ENCODE data around the gene CA6.
"Not testable (repeated sequence)": the region's sequence is repeated elsewhere in the genome, so short reads cannot be mapped to it uniquely, and the experiment has no call there.

The CA6 gene

DNA sequence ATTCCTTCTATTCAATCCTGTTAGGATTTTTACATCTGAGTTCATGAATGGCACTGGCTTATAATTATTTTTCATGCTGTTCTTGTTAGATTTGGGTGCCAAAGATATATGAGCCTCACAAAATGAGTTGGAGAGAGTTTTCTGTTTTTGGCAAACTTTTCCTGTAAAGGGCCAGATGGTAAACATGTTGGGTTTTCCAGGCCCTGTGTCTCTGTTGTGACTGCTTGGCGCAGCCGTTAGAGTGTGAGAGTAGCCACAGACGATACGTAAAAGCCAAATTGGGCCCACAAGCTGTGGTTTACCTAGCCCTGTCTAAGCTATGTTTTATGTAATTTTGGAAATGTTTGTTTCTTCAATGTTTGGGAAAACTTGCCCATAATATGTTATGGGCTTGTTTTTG is 15.6 kb upstream of the CA6 start:
- no peak for DNase-seq

DNA sequence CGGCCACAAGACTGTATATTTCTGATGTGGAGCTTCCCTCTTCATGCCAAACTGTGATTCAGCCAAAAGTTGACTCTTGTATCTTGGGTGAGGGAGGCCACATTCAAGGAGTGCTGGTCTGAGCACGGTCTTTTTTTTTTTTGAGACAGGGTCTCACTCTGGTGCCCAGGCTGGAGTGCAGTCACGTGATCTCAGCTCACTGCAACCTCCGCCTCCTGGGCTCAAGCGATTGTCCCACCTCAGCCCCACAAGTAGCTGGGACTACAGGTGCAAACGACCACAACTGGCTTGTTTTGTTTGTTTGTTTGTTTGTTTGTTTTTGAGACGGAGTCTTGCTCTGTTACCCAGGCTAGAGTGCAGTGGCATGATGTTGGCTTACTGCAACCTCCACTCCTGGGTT is 8.6 kb upstream of the CA6 start:
- not testable (repeated sequence) for DNase-seq

DNA sequence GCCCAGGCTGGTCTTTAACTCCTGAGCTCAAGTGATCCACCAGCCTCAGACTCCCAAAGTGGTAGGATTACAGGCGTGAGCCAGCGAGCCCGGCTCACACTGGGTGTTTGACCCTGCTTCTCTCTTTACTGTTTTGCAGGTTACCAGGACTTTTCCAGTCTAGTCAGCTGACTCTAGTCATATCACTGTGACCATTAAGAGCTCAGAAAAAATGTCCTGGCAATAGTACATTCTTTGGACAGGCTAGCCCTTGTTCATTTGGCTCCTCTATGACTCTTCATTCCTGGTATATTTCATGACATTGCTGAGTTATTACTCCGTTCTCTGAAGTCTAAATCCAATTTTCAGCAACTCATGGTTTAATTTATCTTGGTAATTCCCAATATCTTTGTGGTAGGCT is 8.0 kb upstream of the CA6 start:
- DNase-seq, result no peak

DNA sequence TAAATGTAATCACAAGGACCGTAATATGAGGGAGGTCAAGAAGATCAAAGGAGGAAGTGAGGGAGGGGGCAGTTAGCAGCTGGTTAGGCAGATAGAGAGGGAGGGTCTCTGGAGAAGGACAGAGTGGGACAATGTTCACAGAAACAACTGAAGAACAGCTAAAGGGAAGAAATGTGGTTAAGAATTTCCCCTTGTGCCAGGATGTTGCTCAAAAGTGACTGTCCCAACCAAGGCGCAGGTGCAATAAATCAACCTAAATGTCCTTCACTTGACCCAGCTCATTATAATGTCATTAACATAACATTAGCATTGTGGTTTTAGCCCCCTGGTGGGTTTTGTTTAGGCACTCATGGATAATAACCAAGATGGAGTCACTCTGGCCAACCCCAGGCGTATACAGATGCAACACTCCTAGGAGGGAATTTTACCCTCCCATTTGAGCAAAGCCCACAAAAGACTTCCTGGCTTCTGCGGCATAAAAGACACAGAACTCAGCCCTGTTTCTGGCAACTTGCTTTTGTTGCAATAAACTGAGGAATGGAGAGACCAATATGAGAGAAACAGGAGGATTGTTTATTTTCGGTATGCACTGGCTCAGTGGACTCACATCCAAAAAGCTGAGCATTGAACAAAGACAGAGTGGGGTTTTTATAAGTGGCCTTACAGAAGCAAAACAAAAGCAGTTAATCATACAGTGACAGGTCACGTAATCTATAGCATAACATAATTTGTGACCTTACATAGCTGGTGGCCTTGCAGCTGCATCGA is 7.3 kb upstream of the CA6 start:
- DNase-seq, result no peak

DNA sequence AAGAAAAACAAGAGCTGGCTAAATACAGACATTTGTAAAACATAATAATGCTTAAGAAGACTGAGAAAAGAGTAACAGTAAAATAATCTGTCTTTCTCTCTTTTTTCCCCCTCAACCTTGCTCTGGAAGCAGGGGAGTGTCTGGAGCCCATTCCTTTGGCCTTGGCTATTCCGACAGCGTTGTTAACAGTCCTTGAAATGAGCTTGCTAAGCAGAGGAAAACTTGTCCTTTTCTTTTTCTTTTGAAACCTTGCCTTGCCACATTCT is 6.7 kb upstream of the CA6 start:
- no peak for DNase-seq

DNA sequence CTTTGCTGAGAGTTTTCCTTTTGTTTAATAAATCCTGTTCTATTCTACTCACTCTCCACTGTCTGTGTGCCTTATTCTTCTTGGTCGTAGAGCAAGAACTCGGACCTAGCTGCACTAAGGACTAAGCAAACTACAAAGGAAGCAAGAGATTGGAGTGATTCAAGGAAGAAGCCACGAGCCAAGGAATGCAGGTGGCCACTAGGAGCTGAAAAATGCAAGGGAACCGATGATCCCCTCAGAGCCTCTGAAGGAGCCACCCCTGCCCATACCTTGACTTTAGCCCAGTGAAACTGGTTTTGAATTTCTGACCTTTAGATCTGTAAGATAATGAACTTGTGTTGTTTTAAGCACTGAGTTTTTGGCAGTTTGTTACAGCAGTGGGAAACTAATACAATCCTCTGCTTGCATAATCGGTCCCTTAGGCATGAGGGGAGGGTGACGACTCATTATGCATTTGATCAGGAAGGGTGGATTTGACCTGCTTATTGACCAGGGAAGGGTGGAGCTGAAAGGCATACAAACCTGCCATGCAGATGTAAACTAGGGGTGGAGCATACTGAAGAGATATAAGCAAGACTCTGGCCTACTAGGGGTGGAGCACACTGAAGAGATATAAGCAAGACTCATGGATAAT is 6.2 kb upstream of the CA6 start:
- no peak for DNase-seq

DNA sequence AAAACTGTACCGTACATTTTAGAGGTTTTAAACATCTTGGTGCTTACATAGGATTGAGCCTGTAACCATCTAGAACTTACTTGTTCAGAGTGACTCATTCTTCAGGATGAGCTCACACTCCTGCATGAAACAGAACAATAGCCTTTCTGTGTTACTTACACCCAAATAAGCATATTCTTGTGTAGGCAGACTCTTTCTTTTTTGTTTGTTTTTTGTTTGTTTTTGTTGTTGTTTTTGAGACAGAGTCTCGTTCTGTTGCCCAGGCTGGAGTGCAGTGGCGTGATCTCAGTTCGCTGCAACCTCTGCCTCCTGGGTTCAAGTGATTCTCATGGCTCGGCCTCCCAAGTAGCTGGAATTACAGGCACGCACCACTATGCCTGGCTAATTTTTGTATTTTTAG is 3.8 kb upstream of the CA6 start:
- DNase-seq, result no peak

DNA sequence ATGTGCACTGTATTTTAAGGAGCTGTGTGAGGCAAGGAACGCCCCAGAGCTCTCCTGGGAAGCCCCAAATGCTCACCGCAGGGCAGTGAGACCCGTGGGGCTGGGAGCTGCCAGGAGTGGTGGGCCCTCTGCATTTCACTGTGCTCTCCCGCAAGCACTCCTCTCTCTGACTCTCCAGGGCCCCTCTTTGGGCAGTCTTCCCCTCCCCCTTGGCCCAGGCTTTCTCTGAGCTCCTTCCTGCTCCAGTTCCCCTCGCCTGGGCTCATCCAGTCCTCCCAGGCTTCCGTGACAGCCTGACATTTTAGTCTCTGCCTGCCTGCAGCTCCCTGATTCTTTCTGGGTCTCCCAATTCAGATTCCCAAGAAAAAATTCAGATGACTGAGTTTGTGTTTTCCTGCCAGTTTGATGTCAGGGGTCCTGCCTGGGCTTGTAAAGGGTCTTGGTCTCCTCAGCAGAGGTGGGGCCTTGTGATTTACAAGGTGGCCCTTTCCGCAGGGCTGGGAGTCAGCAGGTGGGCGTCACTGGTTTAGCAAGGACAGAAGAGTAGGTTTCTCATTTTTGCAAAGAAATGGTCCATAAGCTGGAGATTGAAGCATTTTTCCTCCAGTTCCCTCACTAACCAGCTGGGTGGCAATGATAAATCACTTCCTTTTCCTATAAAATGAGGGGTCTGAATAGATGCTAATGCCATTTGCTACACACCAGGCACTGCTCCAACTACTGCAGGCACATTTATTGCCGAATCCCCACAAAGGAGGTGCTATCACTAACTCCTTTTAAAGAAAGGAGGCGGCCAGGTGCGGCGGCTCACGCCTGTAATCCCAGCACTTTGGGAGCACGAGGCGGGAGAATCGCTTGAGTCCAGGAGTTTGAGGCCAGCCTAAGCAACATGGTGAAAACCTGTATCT is 1.9 kb upstream of the CA6 start:
- no peak for DNase-seq

DNA sequence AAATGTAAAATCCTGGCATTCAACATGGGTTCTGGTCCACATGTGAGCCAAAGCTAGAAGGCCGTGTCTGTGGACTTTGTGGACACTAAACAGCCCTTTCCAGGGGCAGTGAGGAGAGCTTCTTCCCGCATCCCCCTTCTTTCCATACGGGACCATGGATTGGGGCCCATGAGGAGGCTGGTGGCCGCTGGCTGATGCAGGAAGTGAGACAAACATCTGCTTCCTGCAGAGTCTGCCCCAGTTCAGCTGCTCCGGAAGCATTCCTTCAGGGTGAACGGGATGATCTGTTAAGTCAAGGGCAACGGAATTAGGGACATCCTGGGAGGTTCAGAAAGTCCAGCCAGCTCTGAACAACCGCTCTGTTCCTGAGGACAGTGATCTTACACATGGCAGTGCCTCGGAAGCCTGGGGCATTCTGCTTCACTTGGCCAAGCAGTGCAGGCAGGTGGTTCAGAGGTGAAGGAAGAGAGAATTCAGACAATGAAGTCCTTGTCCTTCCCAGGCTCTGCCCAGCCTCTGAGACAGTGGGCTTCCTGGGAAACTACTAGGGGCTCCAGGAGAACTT is 1.5 kb downstream of the CA6 start:
- no peak for DNase-seq

DNA sequence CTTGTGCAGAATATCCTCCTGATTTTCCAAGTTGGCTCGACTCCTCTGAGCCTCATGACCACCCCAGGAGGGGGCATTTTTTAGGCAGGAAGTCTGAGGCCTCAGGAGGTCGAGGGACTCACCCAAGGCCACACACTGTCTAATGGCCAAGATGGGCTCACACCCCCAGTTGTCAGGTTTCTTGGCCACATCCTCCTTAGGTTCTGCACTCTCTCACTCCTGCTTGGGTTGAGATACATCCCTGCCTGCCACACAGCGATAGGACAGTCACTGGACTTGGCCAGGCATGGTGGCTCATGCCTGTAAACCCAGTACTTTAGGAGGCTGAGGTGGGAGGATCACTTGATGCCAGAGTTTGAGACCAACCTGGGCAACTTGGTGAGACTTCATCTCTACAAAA is 4.6 kb downstream of the CA6 start:
- no peak for DNase-seq

DNA sequence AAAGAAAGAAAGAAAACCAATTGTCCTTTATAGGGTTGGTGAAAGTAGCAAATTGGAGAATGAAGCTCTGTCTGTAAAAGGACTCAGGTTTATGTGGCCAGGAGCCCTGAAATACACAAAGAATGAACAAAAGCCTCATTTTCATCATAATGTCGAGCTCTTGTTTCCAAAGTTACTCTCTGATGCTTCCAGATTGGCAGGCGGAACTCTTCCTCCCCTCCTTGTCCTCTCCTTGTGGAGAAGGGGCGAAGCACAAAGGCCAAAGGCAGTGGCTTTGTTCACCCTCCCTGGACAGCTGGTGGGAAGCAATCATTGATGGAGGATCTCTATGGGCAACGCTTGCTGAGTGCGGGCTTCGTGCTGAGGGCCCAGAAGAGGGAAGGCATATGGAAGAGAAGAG is 5.6 kb downstream of the CA6 start:
- no peak for DNase-seq

DNA sequence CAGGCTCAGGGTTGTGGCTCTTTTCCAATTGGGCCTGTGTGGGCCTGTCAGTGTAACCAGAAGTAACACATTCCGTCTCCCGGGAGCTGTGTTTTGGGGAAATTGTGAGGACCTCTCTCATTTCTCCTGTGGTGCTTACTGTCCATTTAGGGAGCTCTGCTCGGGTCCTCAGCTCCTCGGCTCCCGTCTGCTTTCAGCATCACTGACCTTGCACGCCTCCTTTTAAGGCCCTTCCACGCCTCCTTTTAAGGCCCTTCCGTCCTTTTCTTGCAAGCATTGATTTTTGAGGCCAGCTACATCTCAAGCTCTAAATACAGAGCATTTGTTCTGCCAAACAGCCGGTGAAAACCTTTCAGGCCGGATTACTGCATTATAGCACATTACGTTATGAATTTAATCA is 9.7 kb downstream of the CA6 start:
- no peak for DNase-seq

DNA sequence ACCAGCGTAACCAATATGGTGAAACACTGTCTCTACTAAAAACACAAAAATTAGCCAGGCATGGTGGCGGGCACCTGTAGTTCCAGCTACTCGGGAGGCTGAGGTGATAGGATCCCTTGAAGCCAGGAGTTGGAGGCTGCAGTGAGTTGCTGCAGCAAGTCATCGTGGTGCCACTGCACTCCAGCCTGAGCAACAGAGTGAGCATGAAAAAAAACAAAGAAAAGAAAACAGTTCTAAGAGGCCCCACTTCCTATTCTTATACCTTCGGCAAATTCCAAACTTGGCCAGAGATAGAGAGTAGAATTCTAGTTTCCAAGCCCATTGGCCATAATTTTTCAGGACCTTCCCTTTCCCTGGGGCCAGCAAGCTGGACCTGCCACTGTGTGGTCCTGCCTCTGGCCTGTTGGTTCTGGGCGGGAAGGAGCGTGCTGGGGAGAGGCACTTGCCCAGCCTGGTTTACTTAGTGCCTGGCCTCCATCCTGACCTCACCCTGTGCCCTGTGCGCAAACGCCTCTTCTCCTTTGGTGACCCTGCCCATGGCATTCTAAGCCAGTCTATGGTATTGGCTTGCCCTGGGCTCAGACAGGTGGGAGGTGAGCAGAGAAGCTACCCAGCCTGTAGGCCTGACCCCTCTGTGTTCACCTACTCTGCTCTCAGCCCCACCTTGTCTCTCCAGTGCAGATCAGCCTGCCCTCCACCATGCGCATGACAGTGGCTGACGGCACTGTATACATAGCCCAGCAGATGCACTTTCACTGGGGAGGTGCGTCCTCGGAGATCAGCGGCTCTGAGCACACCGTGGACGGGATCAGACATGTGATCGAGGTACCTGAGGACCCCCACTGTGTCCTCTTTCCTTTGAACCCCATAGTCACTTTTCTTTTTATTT is 11.0 kb downstream of the CA6 start:
- no peak for DNase-seq

DNA sequence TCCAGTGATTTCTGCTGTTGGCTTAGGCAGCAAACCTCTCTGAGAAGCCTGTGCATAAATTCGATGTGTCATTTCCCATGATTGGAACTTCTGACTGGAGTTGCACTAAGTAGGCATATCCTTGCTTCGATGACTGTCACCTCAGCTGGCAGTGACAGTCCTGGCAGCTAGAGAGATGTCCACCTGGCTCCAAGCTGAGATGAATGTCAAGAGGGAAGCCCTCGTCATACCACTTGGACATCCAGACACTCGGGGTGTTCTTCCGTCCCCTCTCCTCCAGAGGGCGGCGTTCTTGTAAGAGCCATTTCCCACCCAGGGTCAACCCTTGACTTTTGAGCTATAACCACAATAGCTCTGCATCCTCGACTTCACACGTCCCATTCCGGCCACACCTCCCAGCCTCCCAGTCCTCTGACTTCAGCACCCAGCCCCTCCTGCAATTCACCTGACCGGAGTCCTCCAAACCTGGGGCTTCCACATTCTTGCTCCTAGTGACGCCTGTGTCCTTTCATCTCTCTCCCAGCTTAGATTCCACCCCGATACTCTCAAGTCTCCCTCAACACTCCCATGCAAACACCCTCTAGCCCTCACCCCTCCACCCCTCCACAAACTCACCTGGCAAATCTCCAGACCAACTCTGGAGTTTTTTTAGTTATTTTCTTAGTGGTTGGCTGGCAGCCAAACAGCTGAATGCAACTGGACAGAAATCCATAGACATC is 17.3 kb downstream of the CA6 start:
- no peak for DNase-seq

DNA sequence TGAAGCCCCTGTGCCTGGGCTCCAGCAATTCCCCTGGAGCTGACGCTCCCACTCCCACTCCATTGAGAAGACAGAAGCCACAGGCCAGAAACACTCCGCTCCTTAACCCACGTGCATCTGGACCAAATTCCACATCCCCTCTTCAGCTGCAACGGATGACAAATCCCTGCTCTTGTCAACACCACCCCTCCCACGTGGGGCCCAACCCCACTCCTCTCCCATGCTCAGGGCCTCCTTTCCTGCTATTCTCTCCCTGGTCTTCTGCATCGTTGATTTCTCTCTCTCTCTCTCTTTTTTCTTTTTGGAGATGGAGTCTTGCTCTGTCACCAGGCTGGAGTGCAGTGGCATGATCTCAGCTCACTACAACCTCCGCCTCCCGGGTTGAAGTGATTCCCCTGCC is 18.3 kb downstream of the CA6 start:
- DNase-seq, result no peak

DNA sequence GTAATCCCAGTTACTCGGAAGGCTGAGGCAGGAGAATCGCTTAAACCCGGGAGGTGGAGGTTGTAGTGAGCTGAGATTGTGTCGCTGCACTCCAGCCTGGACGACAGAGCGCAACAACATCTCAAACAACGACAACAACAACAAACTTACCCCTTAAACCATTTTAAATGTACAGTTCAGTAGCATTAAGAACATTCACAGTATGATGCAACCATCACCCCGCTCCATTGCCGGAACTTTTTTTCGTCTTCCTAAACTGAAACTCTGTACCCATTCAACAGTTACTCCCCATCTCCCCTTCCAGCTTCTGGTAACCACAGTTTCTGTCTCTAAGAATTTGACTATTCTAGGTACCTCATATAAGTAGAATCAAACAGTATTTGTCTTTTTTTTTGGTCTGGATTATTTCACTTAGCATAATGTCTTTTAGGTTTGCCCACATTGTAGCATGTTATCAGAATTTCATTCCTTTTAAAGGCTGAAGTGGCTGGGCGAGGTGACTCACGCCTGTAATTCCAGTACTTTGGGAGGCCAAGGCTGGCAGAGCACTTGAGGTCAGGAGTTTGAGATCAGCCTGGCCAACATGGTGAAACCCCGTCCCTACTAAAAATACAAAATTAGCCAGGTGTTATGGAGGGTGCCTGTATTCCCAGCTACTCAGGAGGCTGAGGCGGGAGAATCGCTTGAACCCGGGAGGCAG is 19.6 kb downstream of the CA6 start:
- DNase-seq, result no peak

DNA sequence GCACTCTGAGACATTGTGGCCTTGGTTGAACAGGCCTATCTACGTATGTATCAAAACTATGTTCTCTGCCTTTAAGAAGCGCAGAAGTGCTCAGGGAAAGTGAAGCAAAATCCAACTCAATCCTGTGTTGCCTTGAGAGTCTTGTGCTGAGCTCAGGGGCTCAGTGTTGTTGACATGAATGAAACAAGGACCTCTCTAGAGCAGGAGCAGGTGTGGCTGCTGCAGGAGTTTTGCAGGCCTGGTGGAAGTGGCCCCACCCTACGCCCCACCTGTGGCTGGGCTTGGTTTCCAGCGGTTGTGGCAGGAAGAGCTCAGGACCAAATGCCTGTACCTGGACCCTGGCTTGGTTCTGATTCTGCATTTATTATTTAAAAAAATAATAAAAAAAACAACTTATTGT is 20.9 kb downstream of the CA6 start:
- DNase-seq, result no peak

DNA sequence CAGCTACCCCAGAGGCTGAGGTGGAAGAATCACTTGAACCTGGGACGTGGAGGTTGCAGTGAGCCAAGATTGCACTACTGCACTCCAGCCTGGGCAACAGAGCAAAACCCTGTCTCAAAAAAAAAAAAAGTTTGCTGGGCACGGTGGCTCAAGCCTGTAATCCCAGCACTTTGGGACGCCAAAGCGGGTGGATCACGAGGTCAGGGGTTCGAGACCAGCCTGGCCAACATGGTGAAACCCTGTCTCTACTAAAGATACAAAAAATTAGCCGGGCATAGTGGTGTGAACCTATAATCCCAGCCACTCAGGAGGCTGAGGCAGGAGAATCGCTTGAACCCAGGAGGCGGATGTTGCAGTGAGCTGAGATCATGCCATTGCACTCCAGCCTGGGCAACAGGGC is 23.2 kb downstream of the CA6 start:
- not testable (repeated sequence) for DNase-seq

DNA sequence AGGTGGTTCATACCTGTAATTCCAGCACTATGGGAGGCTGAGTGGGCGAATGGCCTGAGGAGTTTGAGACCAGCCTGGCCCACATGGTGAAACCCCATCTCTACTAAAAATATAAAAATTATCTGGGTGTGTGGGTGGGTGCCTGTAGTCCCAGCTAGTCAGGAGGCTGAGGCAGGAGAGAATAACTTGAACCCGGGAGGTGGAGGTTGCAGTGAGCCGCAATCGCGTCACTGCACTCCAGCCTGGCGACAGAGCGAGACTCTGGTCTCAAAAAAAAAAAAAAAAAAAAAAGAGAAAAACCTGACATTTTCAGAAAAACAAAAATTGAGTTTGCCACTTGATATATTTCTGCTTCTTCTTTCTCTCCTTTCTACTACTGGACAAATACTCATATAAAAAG is 24.3 kb downstream of the CA6 start:
- DNase-seq, result no peak

DNA sequence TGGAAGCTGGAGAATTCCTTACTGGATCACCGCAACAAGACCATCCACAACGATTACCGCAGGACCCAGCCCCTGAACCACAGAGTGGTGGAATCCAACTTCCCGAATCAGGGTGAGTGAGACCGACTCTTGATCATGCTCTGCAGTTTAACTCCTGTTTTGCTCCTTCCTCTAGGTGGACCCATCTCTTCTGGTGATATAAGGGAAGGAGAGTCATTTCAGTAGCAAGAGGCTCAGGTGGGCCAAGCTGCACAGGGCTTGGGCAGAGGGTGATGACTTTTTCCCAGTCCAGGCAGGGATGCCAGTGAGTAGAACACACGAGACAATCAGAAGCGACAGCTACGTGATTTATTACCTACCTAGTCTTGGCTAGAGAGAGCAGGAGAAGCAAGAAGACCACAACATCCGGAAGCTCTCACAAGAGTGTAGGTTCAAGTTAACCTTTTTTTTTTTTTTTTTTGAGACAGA is 25.2 kb downstream of the CA6 start:
- DNase-seq, result no peak

DNA sequence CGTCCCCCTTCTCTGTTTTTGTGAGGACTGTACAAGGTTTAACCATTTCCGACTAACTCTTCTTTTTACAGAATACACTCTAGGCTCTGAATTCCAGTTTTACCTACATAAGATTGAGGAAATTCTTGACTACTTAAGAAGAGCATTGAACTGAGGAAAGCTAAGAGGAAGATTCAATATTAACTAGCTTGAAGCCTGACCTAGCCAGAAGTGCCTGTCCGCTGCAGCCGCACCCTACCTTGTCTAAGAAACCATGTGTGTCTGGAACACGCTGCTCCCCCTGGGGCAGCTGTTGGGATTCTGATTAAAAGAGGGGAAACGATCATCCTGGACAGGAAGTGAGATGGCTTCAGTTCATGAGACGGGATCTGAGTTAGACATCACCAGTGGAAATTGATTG is 28.9 kb downstream of the CA6 start:
- no peak for DNase-seq

All from NCI-H524 treated with DMSO at 0.1 percent for 48 hours (cell line).